ENCODE data around the gene SP3.

SP3 gene

GRCh38 chr2:173880561-173880960 lies 84.6 kb downstream of the SP3 start:
- no peak overlapping the region for H3K4me3 ChIP-seq (replicated peaks; ENCODE audit: low read depth, low read length)
- no peak for TF ChIP-seq CTCF (IDR thresholded peaks at IDR 0.05; ENCODE audit: low read depth, low read length, missing control alignments)

GRCh38 chr2:173876833-173877413 lies 88.2 kb downstream of the SP3 start:
- no peak for DNase-seq (ENCODE audit: extremely low read depth, low read depth)
- no peak overlapping the region for H3K4me3 ChIP-seq (replicated peaks; ENCODE audit: low read depth, low read length)
- TF ChIP-seq CTCF (IDR thresholded peaks at IDR 0.05; ENCODE audit: low read depth, low read length, missing control alignments): no peak

More at GRCh38 chr2:173880561-173880960, 84.6 kb downstream of the SP3 start:
- DNase-seq (ENCODE audit: extremely low read depth, low read depth): no peak

GRCh38 chr2:173874894-173875237 lies 90.3 kb downstream of the SP3 start:
- no peak for DNase-seq (ENCODE audit: extremely low read depth, low read depth)
- H3K4me3 ChIP-seq (replicated peaks; ENCODE audit: low read depth, low read length): no peak overlapping the region
- TF ChIP-seq CTCF (IDR thresholded peaks at IDR 0.05; ENCODE audit: low read depth, low read length, missing control alignments): no peak

- TF ChIP-seq CTCF (IDR thresholded peaks at IDR 0.05; ENCODE audit: low read depth, low read length, missing control alignments): no peak
- no peak overlapping the region for H3K4me3 ChIP-seq (replicated peaks; ENCODE audit: low read depth, low read length)
- no peak for DNase-seq (ENCODE audit: extremely low read depth, low read depth)
Observed at GRCh38 chr2:173874003-173874893, 90.9 kb downstream of the SP3 start.

- no peak for DNase-seq (ENCODE audit: extremely low read depth, low read depth)
- no peak for TF ChIP-seq CTCF (IDR thresholded peaks at IDR 0.05; ENCODE audit: low read depth, low read length, missing control alignments)
- H3K4me3 ChIP-seq (replicated peaks; ENCODE audit: low read depth, low read length): no peak overlapping the region
Observed at GRCh38 chr2:173872714-173873113, 92.5 kb downstream of the SP3 start.

GRCh38 chr2:173869244-173870229 lies 95.6 kb downstream of the SP3 start:
- no peak overlapping the region for H3K4me3 ChIP-seq (replicated peaks; ENCODE audit: low read depth, low read length)
- no peak for TF ChIP-seq CTCF (IDR thresholded peaks at IDR 0.05; ENCODE audit: low read depth, low read length, missing control alignments)
- DNase-seq (ENCODE audit: extremely low read depth, low read depth): peak; percentile 16

All from HFF-Myc (cell line).